ENCODE measurements around the gene CABS1.

Gene CABS1

DNA sequence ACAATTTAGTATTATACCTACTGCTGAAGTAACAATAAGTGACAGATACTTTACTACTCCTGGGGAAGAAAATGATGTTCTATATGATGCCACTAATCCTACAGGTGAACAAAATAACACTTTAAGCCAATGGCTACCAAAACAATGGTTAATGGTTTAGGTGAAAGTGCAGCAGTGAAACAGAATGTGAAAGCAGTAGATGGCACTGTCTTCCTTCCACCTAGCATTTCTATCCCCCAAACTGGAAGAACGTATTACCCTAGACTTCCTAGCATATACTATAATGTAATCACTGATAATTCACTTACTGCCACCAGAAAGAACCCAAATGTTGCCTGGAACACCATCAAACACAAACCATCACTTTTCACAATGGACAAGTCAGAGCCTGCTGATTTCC is 18.9 kb upstream of the CABS1 start:
- H3K4me1 ChIP-seq (ENCODE audit: control insufficient read depth in 2 of 2, insufficient read depth in 2 of 2, low read length in 2 of 2) = no peaks in the 10 kb centered on the region
- no peak overlapping the region for H3K27ac ChIP-seq (ENCODE audit: low read depth in 2 of 2, low read length in 2 of 2)

DNA sequence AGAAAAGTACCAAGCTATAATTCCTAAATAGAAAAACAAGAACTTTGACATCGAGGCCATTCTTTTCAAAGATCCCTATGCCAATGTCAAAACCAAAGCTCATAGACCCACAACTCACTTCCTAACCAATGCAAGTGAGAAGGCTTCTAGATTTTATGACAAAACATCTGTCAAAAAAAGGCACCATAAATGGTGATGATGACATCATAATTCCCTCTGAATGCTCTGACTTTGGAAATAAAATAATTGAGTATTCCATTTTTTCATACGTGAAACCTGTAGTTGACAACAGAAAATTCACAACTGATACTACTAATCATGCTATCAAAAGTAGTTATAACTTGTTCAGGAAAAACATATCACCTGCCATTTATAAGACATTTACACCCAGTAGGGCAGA is 8.7 kb upstream of the CABS1 start:
- H3K4me3 ChIP-seq (ENCODE audit: low read length in 2 of 2) = no peak overlapping the region
- H3K4me1 ChIP-seq (ENCODE audit: control insufficient read depth in 2 of 2, insufficient read depth in 2 of 2, low read length in 2 of 2) = no peaks in the 10 kb centered on the region
- no peaks in the 10 kb centered on the region for H3K27me3 ChIP-seq (ENCODE audit: control insufficient read depth in 2 of 2, insufficient read depth in 2 of 2, low read length in 2 of 2)
- H3K27ac ChIP-seq (ENCODE audit: low read depth in 2 of 2, low read length in 2 of 2) = no peak overlapping the region
- H3K9me3 ChIP-seq (ENCODE audit: control insufficient read depth in 2 of 2, low read length in 2 of 2) = no peaks in the 10 kb centered on the region
- no peaks in the 10 kb centered on the region for H3K36me3 ChIP-seq (ENCODE audit: control insufficient read depth in 2 of 2, insufficient read depth in 2 of 2, low read length in 2 of 2)
- no peak overlapping the region for H3K9ac ChIP-seq (ENCODE audit: low read depth in 1 of 2, low read length in 2 of 2)

More for the DNA sequence above, 18.9 kb upstream of the CABS1 start:
- no peak overlapping the region for H3K4me3 ChIP-seq (ENCODE audit: low read length in 2 of 2)
- H3K9ac ChIP-seq (ENCODE audit: low read depth in 1 of 2, low read length in 2 of 2) = no peak overlapping the region
- H3K27me3 ChIP-seq (ENCODE audit: control insufficient read depth in 2 of 2, insufficient read depth in 2 of 2, low read length in 2 of 2) = no peaks in the 10 kb centered on the region
- no peaks in the 10 kb centered on the region for H3K9me3 ChIP-seq (ENCODE audit: control insufficient read depth in 2 of 2, low read length in 2 of 2)
- no peaks in the 10 kb centered on the region for H3K36me3 ChIP-seq (ENCODE audit: control insufficient read depth in 2 of 2, insufficient read depth in 2 of 2, low read length in 2 of 2)

DNA sequence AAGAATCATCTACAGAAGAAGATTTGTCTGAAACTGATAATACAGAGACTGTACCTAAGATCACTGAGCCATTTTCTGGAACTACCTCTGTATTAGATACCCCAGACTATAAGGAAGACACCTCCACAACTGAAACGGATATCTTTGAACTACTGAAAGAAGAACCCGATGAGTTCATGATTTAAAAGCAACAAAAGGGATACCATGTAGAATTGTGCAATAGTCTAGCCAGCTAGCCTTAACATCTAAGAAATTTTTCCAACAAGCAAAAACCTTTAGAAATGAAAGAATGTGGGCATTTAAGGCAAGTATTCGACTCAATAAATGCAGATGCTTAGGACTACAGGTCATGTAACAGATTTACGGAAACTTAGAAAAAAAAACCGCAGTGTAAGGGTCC is 1.3 kb downstream of the CABS1 start:
- H3K27ac ChIP-seq (ENCODE audit: low read depth in 2 of 2, low read length in 2 of 2) = no peak overlapping the region
- H3K4me1 ChIP-seq (ENCODE audit: control insufficient read depth in 2 of 2, insufficient read depth in 2 of 2, low read length in 2 of 2) = no peaks in the 10 kb centered on the region
- no peak overlapping the region for H3K9ac ChIP-seq (ENCODE audit: low read depth in 1 of 2, low read length in 2 of 2)
- H3K27me3 ChIP-seq (ENCODE audit: control insufficient read depth in 2 of 2, insufficient read depth in 2 of 2, low read length in 2 of 2) = no peaks in the 10 kb centered on the region
- H3K4me3 ChIP-seq (ENCODE audit: low read length in 2 of 2) = no peak overlapping the region
- no peaks in the 10 kb centered on the region for H3K36me3 ChIP-seq (ENCODE audit: control insufficient read depth in 2 of 2, insufficient read depth in 2 of 2, low read length in 2 of 2)
- H3K9me3 ChIP-seq (ENCODE audit: control insufficient read depth in 2 of 2, low read length in 2 of 2) = no peaks in the 10 kb centered on the region

DNA sequence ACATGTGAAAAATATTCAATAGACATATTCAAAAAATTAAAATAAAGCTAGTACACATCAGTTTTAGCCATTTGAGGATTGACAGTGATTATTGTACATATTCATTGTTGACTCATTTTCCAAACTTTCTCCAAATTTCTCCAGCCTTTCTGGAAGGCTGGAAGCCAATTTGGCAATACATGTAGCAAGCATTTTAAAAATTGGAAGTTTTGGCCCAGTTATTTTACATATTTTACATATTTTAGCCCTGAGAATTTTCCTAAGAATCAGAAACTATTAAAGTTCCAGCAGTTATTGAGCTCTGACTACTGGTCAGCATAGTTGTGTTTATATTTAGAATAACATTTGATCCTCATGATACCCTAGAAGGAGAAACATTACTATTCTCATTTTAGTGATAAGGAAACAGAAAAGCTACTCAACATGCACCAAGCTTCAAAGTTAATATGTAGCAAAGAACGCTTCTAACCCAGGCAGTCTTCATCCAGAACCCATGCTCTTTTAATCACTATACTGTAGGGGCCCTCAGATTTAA is 3.2 kb downstream of the CABS1 start:
- Histone ChIP-seq H3K9me3 (ENCODE audit: control insufficient read depth in 2 of 2, low read length in 2 of 2) (no peaks in the 10 kb centered on the region), H3K4me1 (ENCODE audit: control insufficient read depth in 2 of 2, insufficient read depth in 2 of 2, low read length in 2 of 2) (no peaks in the 10 kb centered on the region), H3K4me3 (ENCODE audit: low read length in 2 of 2) (no peak overlapping the region), H3K27ac (ENCODE audit: low read depth in 2 of 2, low read length in 2 of 2) (no peak overlapping the region), H3K27me3 (ENCODE audit: control insufficient read depth in 2 of 2, insufficient read depth in 2 of 2, low read length in 2 of 2) (no peaks in the 10 kb centered on the region), H3K9ac (ENCODE audit: low read depth in 1 of 2, low read length in 2 of 2) (no peak overlapping the region), H3K36me3 (ENCODE audit: control insufficient read depth in 2 of 2, insufficient read depth in 2 of 2, low read length in 2 of 2) (no peaks in the 10 kb centered on the region)

DNA sequence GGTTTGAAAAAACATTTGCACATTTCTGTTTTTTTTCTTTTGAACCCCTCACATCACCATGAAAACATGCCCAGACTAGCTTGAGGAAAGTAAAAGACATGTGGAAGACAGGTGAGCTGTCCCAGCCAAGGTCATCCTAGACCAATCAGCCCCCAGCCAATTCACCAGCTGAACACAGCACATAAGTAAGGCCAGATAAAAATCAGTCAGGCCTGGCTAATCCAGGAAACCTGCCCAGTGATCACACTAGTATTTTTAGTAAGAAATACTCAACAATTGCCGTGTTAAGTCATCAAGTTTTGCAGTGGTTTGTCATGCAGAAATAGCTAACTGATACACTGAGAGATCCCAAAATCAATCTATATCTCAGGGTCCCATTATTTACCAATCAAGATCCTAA is 21.4 kb downstream of the CABS1 start:
- no peak overlapping the region for H3K27ac ChIP-seq (ENCODE audit: low read depth in 2 of 2, low read length in 2 of 2)
- no peaks in the 10 kb centered on the region for H3K4me1 ChIP-seq (ENCODE audit: control insufficient read depth in 2 of 2, insufficient read depth in 2 of 2, low read length in 2 of 2)
- no peak overlapping the region for H3K4me3 ChIP-seq (ENCODE audit: low read length in 2 of 2)
- no peaks in the 10 kb centered on the region for H3K27me3 ChIP-seq (ENCODE audit: control insufficient read depth in 2 of 2, insufficient read depth in 2 of 2, low read length in 2 of 2)
- no peak overlapping the region for H3K9ac ChIP-seq (ENCODE audit: low read depth in 1 of 2, low read length in 2 of 2)
- H3K9me3 ChIP-seq (ENCODE audit: control insufficient read depth in 2 of 2, low read length in 2 of 2) = no peaks in the 10 kb centered on the region
- no peaks in the 10 kb centered on the region for H3K36me3 ChIP-seq (ENCODE audit: control insufficient read depth in 2 of 2, insufficient read depth in 2 of 2, low read length in 2 of 2)

DNA sequence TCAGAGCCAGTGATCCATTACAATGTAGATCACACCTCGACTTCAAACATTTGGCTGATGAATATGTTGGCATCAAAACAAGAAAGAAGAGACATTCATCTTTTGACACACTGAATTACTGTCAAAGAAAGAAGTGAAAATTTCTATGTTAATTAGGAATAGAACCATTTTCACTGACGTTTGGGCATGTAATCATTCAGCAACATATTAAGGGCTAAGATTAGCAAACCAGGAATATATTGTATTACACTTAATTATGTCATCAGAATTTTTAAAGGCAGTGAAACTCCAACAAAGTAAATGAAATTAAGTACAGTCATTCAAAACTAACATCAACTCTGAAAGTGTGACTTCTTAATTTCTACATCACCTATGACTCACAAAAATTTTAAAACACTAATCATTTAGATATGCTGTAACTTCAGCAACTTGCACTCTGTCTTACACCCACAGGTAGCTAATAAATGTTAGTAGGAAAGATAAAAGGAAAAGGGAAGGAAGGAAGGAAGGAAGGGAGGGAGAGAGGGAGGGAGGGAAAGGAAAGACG is 24.4 kb downstream of the CABS1 start:
- no peaks in the 10 kb centered on the region for H3K36me3 ChIP-seq (ENCODE audit: control insufficient read depth in 2 of 2, insufficient read depth in 2 of 2, low read length in 2 of 2)
- no peak overlapping the region for H3K4me3 ChIP-seq (ENCODE audit: low read length in 2 of 2)
- no peaks in the 10 kb centered on the region for H3K27me3 ChIP-seq (ENCODE audit: control insufficient read depth in 2 of 2, insufficient read depth in 2 of 2, low read length in 2 of 2)
- H3K4me1 ChIP-seq (ENCODE audit: control insufficient read depth in 2 of 2, insufficient read depth in 2 of 2, low read length in 2 of 2) = no peaks in the 10 kb centered on the region
- H3K27ac ChIP-seq (ENCODE audit: low read depth in 2 of 2, low read length in 2 of 2) = no peak overlapping the region
- H3K9ac ChIP-seq (ENCODE audit: low read depth in 1 of 2, low read length in 2 of 2) = no peak overlapping the region
- H3K9me3 ChIP-seq (ENCODE audit: control insufficient read depth in 2 of 2, low read length in 2 of 2) = no peaks in the 10 kb centered on the region

DNA sequence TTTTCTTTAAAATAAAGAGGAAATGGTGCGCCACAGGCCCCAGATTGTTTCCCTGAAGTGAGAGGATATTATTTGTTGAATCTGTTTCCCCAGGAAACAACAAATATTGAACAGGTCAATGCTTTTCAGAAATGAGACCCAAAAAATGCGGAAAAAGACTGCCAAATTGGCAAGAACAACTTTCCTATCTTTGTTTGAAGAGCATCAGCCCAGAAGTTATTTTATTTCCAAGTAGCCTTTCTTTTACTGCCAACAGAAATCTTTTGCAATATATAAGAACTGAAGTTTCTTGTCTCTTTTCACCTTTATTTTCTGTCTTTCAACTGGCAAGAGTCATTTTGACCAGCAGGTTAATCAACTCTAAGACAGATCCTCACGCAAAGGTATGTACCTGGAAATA is 25.7 kb downstream of the CABS1 start, which contains the start of gene SMR3A:
Gene SMR3A (plus strand): TSS at position 301 of the 400 bp plus-strand sequence. CDS start 1,356 bp downstream, outside the sequence.
- no peak within 1 kb of the TSS for H3K9ac ChIP-seq (ENCODE audit: low read depth in 1 of 2, low read length in 2 of 2)
- no peaks in the 10 kb centered on the region for H3K27me3 ChIP-seq (ENCODE audit: control insufficient read depth in 2 of 2, insufficient read depth in 2 of 2, low read length in 2 of 2)
- H3K27ac ChIP-seq (ENCODE audit: low read depth in 2 of 2, low read length in 2 of 2) = no peak within 1 kb of the TSS
- no peaks in the 10 kb centered on the region for H3K36me3 ChIP-seq (ENCODE audit: control insufficient read depth in 2 of 2, insufficient read depth in 2 of 2, low read length in 2 of 2)
- no peaks in the 10 kb centered on the region for H3K9me3 ChIP-seq (ENCODE audit: control insufficient read depth in 2 of 2, low read length in 2 of 2)
- no peaks in the 10 kb centered on the region for H3K4me1 ChIP-seq (ENCODE audit: control insufficient read depth in 2 of 2, insufficient read depth in 2 of 2, low read length in 2 of 2)
- H3K4me3 ChIP-seq (ENCODE audit: low read length in 2 of 2) = no peak within 1 kb of the TSS

DNA sequence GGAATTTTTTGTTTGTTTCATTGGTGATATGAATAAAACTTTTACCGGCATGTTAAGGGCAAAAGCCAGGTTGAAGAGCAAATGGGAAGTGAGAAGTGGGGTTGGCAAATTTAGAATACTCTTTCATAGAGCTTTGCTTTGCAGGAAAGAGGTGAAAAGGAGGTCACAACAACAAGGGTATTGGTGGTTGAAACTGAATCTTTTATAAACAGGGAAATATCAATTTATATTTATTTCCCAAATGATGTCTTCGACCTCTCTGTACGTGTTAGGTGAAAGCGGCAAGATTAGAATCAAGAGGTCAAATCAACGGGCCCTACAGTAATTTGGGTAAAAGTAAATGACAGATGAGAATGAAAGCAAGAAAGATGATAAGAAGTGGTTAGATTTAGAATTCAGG is 29.2 kb downstream of the CABS1 start:
- no peaks in the 10 kb centered on the region for H3K36me3 ChIP-seq (ENCODE audit: control insufficient read depth in 2 of 2, insufficient read depth in 2 of 2, low read length in 2 of 2)
- H3K27me3 ChIP-seq (ENCODE audit: control insufficient read depth in 2 of 2, insufficient read depth in 2 of 2, low read length in 2 of 2) = no peaks in the 10 kb centered on the region
- no peak overlapping the region for H3K9ac ChIP-seq (ENCODE audit: low read depth in 1 of 2, low read length in 2 of 2)
- no peaks in the 10 kb centered on the region for H3K4me1 ChIP-seq (ENCODE audit: control insufficient read depth in 2 of 2, insufficient read depth in 2 of 2, low read length in 2 of 2)
- H3K4me3 ChIP-seq (ENCODE audit: low read length in 2 of 2) = no peak overlapping the region
- no peaks in the 10 kb centered on the region for H3K9me3 ChIP-seq (ENCODE audit: control insufficient read depth in 2 of 2, low read length in 2 of 2)
- H3K27ac ChIP-seq (ENCODE audit: low read depth in 2 of 2, low read length in 2 of 2) = no peak overlapping the region

DNA sequence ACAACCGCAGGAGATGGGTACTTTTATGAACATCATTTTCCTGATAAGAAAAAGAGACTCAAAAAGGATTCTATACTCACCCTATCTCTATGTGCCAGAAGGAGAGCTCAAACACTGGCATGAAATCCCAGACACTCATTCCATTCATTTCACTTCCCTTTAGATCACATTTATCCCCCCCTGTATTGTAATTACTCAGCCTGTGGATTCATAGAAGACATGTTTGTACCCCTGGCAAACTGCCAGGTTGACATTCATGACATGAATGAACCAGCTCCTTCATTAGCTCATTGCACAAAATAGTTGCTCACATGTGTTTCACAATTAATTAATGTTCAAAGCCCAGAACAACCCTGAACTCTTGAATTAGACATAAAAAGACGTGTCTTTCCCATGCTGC is 30.7 kb downstream of the CABS1 start:
- Histone ChIP-seq H3K27ac (ENCODE audit: low read depth in 2 of 2, low read length in 2 of 2) (no peak overlapping the region), H3K4me3 (ENCODE audit: low read length in 2 of 2) (no peak overlapping the region)

DNA sequence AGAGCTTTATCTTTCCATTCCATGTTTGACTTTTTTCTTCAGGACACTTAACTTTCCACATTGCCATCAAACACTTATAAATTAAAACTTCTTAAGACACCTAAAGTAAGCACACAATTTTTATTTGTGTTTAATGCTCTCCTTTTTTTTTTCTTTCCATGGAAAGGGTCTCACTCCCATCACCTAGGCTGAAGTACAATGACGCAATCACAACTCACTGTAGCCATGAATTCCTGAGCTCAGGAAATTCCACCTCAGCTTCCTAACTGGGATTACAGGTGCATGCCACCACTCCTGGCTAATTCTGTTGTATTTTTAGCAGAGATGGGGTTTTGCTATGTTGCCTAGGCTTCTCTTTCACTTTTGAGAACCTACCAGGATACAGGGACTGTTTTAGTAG is 33.0 kb downstream of the CABS1 start:
- no peaks in the 10 kb centered on the region for H3K27me3 ChIP-seq (ENCODE audit: control insufficient read depth in 2 of 2, insufficient read depth in 2 of 2, low read length in 2 of 2)
- no peak overlapping the region for H3K27ac ChIP-seq (ENCODE audit: low read depth in 2 of 2, low read length in 2 of 2)
- H3K9me3 ChIP-seq (ENCODE audit: control insufficient read depth in 2 of 2, low read length in 2 of 2) = no peaks in the 10 kb centered on the region
- H3K36me3 ChIP-seq (ENCODE audit: control insufficient read depth in 2 of 2, insufficient read depth in 2 of 2, low read length in 2 of 2) = no peaks in the 10 kb centered on the region
- H3K4me1 ChIP-seq (ENCODE audit: control insufficient read depth in 2 of 2, insufficient read depth in 2 of 2, low read length in 2 of 2) = no peaks in the 10 kb centered on the region
- H3K4me3 ChIP-seq (ENCODE audit: low read length in 2 of 2) = no peak overlapping the region
- H3K9ac ChIP-seq (ENCODE audit: low read depth in 1 of 2, low read length in 2 of 2) = no peak overlapping the region

More for the DNA sequence above, 30.7 kb downstream of the CABS1 start:
- Histone ChIP-seq H3K27me3 (ENCODE audit: control insufficient read depth in 2 of 2, insufficient read depth in 2 of 2, low read length in 2 of 2) (no peaks in the 10 kb centered on the region), H3K36me3 (ENCODE audit: control insufficient read depth in 2 of 2, insufficient read depth in 2 of 2, low read length in 2 of 2) (no peaks in the 10 kb centered on the region), H3K9ac (ENCODE audit: low read depth in 1 of 2, low read length in 2 of 2) (no peak overlapping the region), H3K4me1 (ENCODE audit: control insufficient read depth in 2 of 2, insufficient read depth in 2 of 2, low read length in 2 of 2) (no peaks in the 10 kb centered on the region), H3K9me3 (ENCODE audit: control insufficient read depth in 2 of 2, low read length in 2 of 2) (no peaks in the 10 kb centered on the region)

DNA sequence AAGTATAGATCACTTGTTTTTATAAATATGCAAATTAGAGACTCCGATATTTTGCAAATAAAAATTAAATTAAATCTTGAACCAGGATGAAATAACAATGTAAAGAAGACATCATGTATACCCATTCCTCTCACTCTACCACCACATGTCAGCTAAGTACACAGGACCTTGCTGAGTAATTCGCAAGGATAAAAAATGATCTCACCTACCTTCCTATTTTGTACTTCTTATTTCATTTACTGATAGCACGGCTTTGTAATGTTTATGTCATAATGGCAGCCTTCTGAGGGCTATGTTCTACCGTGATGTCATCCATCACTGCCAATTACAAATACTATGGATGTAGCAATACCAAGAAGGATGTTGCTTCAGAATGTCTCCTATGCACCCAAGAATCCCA is 37.2 kb downstream of the CABS1 start:
- no peaks in the 10 kb centered on the region for H3K27me3 ChIP-seq (ENCODE audit: control insufficient read depth in 2 of 2, insufficient read depth in 2 of 2, low read length in 2 of 2)
- H3K9me3 ChIP-seq (ENCODE audit: control insufficient read depth in 2 of 2, low read length in 2 of 2) = no peaks in the 10 kb centered on the region
- no peaks in the 10 kb centered on the region for H3K36me3 ChIP-seq (ENCODE audit: control insufficient read depth in 2 of 2, insufficient read depth in 2 of 2, low read length in 2 of 2)
- no peak overlapping the region for H3K9ac ChIP-seq (ENCODE audit: low read depth in 1 of 2, low read length in 2 of 2)
- no peak overlapping the region for H3K4me3 ChIP-seq (ENCODE audit: low read length in 2 of 2)
- no peak overlapping the region for H3K27ac ChIP-seq (ENCODE audit: low read depth in 2 of 2, low read length in 2 of 2)
- no peaks in the 10 kb centered on the region for H3K4me1 ChIP-seq (ENCODE audit: control insufficient read depth in 2 of 2, insufficient read depth in 2 of 2, low read length in 2 of 2)
